Panc1 (cell line): ENCODE data around the gene FGR. TPM values are rescaled to one million over a fixed set of nuclear protein-coding genes. Genes with fewer than 3 reads are reported as not detected.

ENCODE experiments used
- ATAC-seq: fragments of 200-7000 bp; cut with Tn5 transposase; 2 replicates; pipeline ENCODE4 v1.9.1; 2020; ENCODE audit warnings: mild to moderate bottlenecking, moderate library complexity
- BruUV-seq: library from RNA; stranded (reverse); fragments of 400-500 nt; replicated peaks from 2 replicates; lab custom pipeline; 2021; lab: Mats Ljungman, UMichigan
- CTCF ChIA-PET: fragments of 300-600 bp; sonication (Branson Sonifier 250); formaldehyde crosslinking; loops from one replicate; lab custom pipeline; 2022; ENCODE audit warnings: antibody characterized with exemption; lab: Charles Lee
- POLR2A ChIA-PET: fragments of 300-600 bp; sonication (Branson Sonifier 250); formaldehyde crosslinking; loops from one replicate; lab custom pipeline; 2022; ENCODE audit warnings: antibody characterized with exemption; lab: Charles Lee
- DNase-seq: peaks from one replicate; pipeline ENCODE4 v3.0.0-alpha.2; 2010; ENCODE audit warnings: low read depth, low spot score
- H3K27ac ChIP-seq: 2 replicates; pipeline ENCODE4 v1.5.1; 2011; ENCODE audit warnings: mild to moderate bottlenecking, low read length, inconsistent platforms
- H3K27me3 ChIP-seq: fragments of 200-500 bp; sonication (Bioruptor generic); 2 replicates; pipeline ENCODE4 v1.6.0; 2014; ENCODE audit warnings: low read length, inconsistent platforms; ENCODE audit not compliant: control insufficient read depth, insufficient read depth
- H3K36me3 ChIP-seq: fragments of 200-500 bp; sonication (Bioruptor generic); 2 replicates; pipeline ENCODE4 v1.5.1; 2014; ENCODE audit warnings: inconsistent platforms, mild to moderate bottlenecking, low read length, moderate library complexity; ENCODE audit not compliant: control insufficient read depth, insufficient read depth
- H3K4me1 ChIP-seq: 2 replicates; pipeline ENCODE4 v1.5.1; 2011; ENCODE audit warnings: inconsistent platforms, mild to moderate bottlenecking, low read length, moderate library complexity; ENCODE audit not compliant: control insufficient read depth, insufficient read depth
- H3K4me3 ChIP-seq, 2 experiments: 2 replicates each; pipeline ENCODE4 v1.5.1; 2011 to 2012; ENCODE audit warnings: low read depth in 2 of 2, low read length in 2 of 2, mild to moderate bottlenecking in 2 of 2, inconsistent platforms in 1 of 2, moderate library complexity in 1 of 2
- H3K9me3 ChIP-seq: fragments of 200-500 bp; sonication (Bioruptor generic); 2 replicates; pipeline ENCODE4 v1.5.1; 2014; ENCODE audit warnings: low read depth, mild to moderate bottlenecking, inconsistent platforms, low read length, moderate library complexity; ENCODE audit not compliant: control insufficient read depth, insufficient read depth
- POLR2AphosphoS5 ChIP-seq: IDR thresholded peaks from 2 replicates; pipeline ENCODE4 v1.6.1; 2012; ENCODE audit warnings: mild to moderate bottlenecking, low read depth, low read length, moderate library complexity
- SIN3A ChIP-seq: IDR thresholded peaks from 2 replicates; pipeline ENCODE4 v1.6.1; 2012; ENCODE audit warnings: low read depth, mild to moderate bottlenecking, low read length, moderate library complexity, borderline replicate concordance; ENCODE audit not compliant: insufficient read depth
- TCF7L2 ChIP-seq: IDR thresholded peaks from 2 replicates; pipeline ENCODE4 v1.6.1; 2011; ENCODE audit warnings: mild to moderate bottlenecking, low read depth, low read length, inconsistent platforms
- in situ Hi-C: cut with HindIII; loops from 2 replicates; pipeline ENCODE4 v1.10.0; 2016; ENCODE audit warnings: low sequenced_read_pairs, low pct_unique_long_range_greater_than_20kb
- intact Hi-C: fragments of 100-400 bp; cut with micrococcal nuclease; formaldehyde crosslinking; loops from one replicate; pipeline ENCODE4 v1.10.0; 2022; ENCODE audit not compliant: unreplicated experiment
- total RNA-seq: library from RNA; stranded (reverse); gene quantifications from one replicate; pipeline ENCODE4 v1.2.1, GENCODE V29; 2021; ENCODE audit not compliant: unreplicated experiment
- TF ChIP-seq, protein P1 (sequence below): fragments of 450-650 bp; IDR thresholded peaks from 2 replicates; pipeline ENCODE4 v1.5.1; 2017; ENCODE audit warnings: mild to moderate bottlenecking
- TF ChIP-seq, protein P2 (sequence below), 2 experiments: IDR thresholded peaks; 2 replicates each; pipeline ENCODE4 v1.6.1; 2011 to 2012; ENCODE audit warnings: low read depth in 2 of 2, control low read depth in 1 of 2, low read length in 1 of 2, mild to moderate bottlenecking in 1 of 2, moderate library complexity in 1 of 2; ENCODE audit not compliant: insufficient read depth in 1 of 2

Gene FGR
- total RNA-seq, 1 experiment from 2014 or later, result 0.18 TPM

DNA sequence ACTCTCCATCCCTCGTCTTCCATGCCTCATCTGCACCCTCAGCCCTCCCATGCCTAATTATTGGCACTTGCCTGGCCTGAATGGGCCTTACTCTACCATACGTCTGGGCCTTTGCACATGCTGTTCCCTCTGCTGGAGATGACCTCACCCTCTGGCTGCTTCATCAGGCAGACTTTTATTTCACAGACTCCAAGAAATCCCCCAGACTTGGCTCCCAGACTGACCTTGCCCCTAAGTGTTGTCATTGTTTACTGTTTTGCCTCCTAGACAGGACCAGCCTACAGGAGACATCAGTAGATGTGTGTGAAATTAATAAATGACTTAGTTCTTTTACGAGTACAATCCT is 25.8 kb downstream of the FGR start:
- no peak overlapping the region for H3K27ac ChIP-seq
- H3K36me3 ChIP-seq, result no peaks in the 10 kb centered on the region
- ChIA-PET POLR2A (no interaction called here), CTCF (interaction anchor here (0.6 to 0.7 kb wide), 2 partner anchors 39 to 70 kb away, joined by 4 to 16 read pairs; no protein-coding TSS in a partner anchor)
- intact Hi-C loops, result loop anchor here (5.0 kb wide), 3 partner anchors 52 to 217 kb away; partner anchors contain the start of gene GPR3
- BruUV-seq, result no TSS peak
- in situ Hi-C loops, result loop anchor here (10.0 kb wide), 1 partner anchor 194 kb away; no protein-coding TSS in a partner anchor
- no peak for TF ChIP-seq TCF7L2
- TF ChIP-seq, protein P1, sequence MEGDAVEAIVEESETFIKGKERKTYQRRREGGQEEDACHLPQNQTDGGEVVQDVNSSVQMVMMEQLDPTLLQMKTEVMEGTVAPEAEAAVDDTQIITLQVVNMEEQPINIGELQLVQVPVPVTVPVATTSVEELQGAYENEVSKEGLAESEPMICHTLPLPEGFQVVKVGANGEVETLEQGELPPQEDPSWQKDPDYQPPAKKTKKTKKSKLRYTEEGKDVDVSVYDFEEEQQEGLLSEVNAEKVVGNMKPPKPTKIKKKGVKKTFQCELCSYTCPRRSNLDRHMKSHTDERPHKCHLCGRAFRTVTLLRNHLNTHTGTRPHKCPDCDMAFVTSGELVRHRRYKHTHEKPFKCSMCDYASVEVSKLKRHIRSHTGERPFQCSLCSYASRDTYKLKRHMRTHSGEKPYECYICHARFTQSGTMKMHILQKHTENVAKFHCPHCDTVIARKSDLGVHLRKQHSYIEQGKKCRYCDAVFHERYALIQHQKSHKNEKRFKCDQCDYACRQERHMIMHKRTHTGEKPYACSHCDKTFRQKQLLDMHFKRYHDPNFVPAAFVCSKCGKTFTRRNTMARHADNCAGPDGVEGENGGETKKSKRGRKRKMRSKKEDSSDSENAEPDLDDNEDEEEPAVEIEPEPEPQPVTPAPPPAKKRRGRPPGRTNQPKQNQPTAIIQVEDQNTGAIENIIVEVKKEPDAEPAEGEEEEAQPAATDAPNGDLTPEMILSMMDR, result no peak
- TF ChIP-seq, protein P2, sequence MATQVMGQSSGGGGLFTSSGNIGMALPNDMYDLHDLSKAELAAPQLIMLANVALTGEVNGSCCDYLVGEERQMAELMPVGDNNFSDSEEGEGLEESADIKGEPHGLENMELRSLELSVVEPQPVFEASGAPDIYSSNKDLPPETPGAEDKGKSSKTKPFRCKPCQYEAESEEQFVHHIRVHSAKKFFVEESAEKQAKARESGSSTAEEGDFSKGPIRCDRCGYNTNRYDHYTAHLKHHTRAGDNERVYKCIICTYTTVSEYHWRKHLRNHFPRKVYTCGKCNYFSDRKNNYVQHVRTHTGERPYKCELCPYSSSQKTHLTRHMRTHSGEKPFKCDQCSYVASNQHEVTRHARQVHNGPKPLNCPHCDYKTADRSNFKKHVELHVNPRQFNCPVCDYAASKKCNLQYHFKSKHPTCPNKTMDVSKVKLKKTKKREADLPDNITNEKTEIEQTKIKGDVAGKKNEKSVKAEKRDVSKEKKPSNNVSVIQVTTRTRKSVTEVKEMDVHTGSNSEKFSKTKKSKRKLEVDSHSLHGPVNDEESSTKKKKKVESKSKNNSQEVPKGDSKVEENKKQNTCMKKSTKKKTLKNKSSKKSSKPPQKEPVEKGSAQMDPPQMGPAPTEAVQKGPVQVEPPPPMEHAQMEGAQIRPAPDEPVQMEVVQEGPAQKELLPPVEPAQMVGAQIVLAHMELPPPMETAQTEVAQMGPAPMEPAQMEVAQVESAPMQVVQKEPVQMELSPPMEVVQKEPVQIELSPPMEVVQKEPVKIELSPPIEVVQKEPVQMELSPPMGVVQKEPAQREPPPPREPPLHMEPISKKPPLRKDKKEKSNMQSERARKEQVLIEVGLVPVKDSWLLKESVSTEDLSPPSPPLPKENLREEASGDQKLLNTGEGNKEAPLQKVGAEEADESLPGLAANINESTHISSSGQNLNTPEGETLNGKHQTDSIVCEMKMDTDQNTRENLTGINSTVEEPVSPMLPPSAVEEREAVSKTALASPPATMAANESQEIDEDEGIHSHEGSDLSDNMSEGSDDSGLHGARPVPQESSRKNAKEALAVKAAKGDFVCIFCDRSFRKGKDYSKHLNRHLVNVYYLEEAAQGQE (IDR thresholded peaks at IDR 0.05; ENCODE audit: insufficient read depth in 1 of 2, low read depth in 2 of 2, low read length in 1 of 2), result no peak
- TF ChIP-seq POLR2AphosphoS5, result no peak
- no peak for TF ChIP-seq SIN3A
- H3K9me3 ChIP-seq, result no peaks in the 10 kb centered on the region
- peaks cover 16% of the 10 kb centered on the region for H3K4me1 ChIP-seq
- no peak for DNase-seq
- no peak for ATAC-seq
- no peaks in the 10 kb centered on the region for H3K27me3 ChIP-seq
- H3K4me3 ChIP-seq, result no peak overlapping the region

DNA sequence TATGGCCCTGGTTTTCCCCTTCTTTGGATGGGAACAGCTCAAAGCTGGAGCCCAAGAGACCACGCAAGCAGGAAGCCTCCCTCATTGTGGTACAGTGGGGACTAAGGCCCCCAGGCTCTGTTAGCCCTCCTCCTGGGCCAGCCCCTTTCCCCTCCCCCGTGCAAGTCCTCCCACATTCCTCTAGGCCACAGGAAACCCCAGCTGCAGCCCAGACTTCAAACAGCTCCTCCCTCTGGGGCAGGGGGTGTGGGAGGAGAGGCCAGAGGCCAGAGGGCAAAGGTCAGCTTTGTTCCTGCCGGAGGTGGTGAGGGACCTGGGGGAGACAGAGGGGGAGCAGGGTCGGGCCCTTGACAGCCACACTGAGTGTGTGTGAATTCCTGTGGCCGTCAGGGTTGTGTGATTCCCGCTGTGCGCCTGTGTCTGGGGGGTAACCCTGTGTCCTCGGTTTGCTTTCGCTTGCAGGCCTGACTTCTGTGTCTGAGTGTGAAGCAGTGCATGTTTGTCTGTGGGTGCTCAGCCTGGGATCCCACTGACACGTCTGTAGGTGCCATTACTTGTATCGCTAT is 27.7 kb downstream of the FGR start:
- Histone ChIP-seq H3K4me3 (no peak overlapping the region), H3K36me3 (peaks cover 2% of the 10 kb centered on the region; the same call in 1 of the 2 replicates), H3K4me1 (peaks cover 16% of the 10 kb centered on the region), H3K9me3 (no peaks in the 10 kb centered on the region), H3K27ac (no peak overlapping the region), H3K27me3 (no peaks in the 10 kb centered on the region)
- TF ChIP-seq, protein P1, result no peak
- TF ChIP-seq POLR2AphosphoS5 (no peak), SIN3A (no peak), TCF7L2 (no peak)
- TF ChIP-seq, protein P2 (IDR thresholded peaks at IDR 0.05; ENCODE audit: insufficient read depth in 1 of 2, low read depth in 2 of 2, low read length in 1 of 2), result no peak
- intact Hi-C loops (loop anchor here (5.0 kb wide), 3 partner anchors 50 to 215 kb away; partner anchors contain the start of gene GPR3), in situ Hi-C loops (loop anchor here (10.0 kb wide), 1 partner anchor 193 kb away; no protein-coding TSS in a partner anchor)
- DNase-seq (no peak), ATAC-seq (no peak)
- BruUV-seq, result no TSS peak
- ChIA-PET CTCF (interaction anchor here (0.5 to 1.5 kb wide), 14 partner anchors 9 to 306 kb away, joined by 3 to 14 read pairs (median 4); no protein-coding TSS in a partner anchor), POLR2A (interaction anchor here (0.6 kb wide), 1 partner anchor 736 kb away, joined by 17 read pairs; no protein-coding TSS in a partner anchor)
